GM12892 (cell line): ENCODE data around the gene SH3D21.

Experiments
- POLR2A ChIP-seq: IDR thresholded peaks from 2 replicates; pipeline ENCODE4 v1.6.1; 2011; ENCODE audit warnings: low read depth, low read length, control low read depth
- POLR2AphosphoS5 ChIP-seq: IDR thresholded peaks from 2 replicates; pipeline ENCODE4 v1.6.1; 2011; ENCODE audit warnings: low read depth, low read length, control low read depth

DNA sequence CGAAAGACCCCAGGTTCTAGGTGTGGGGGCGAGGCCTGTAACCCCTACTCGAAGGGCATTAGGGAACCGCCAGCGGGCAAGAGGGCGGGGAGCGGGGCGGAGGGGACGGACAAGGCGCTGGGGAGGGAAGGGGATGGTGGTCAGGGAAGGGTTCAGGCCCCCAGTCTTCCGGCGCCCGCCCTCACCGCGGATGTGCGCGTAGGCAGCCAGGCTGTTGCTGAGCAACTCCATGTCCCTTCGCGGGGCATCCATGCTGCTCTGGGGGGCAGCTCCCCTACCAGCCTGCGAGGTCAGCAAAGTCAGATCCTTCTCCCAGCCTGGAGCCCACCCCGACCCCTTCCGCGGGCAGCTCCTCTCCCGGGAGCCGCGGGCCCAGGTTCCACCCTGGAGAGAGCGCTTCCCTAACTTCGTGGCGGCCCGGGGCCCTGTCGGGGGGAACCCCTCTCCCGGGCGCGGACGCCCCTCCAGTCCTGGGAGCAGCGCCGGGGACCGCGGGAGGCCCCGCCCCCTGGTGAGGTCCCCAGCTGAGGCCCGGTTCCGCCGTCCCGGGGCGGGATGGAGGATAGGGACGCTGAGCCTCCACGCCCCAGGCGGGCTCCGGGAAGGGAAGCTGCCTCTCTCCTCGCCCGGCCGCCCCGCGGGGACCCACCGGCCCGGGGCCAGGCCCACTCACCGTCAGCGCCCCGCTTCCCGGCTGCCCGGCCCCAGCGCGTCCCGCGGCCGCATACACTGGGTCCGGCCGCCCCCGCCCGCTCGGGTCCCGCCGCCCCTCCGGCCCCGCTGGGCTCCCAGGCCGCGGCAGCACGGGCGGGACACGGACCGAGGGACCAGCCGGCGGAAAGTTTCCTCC lies 16.8 kb downstream of the SH3D21 start:
- TF ChIP-seq POLR2A (0 out of 2 replicates have a peak, but pooled peaks have one; percentile 4), POLR2AphosphoS5 (no peak)
